ENCODE measurements around the gene DLG4.
"Not testable (repeated sequence)": the region's sequence is repeated elsewhere in the genome, so short reads cannot be mapped to it uniquely, and the experiment has no call there.

The DLG4 gene

GRCh38 chr17:7168841-7169564 is 50.6 kb downstream of the DLG4 start:
- DNase-seq (ENCODE audit: extremely low read depth in 1 of 2, low read depth in 1 of 2): not testable (repeated sequence)

DNA sequence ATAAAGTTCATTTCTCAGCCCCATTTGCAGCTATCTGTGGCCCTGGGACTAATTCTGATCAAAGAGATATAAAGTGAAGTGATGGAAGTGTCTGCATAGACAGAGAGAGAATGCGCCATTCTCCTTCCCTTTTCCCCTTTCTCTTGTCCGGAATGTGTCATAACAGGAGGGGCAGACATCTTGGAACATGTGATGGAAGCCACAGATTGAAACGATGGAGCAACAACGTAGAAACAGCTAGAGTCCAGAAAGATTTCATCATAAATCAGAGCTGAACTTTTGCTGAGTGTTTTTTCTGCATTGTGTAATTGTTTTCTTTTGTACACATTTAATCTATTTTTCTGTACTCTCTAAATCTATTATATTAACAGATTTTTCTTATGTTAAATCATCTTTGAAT is 51.8 kb downstream of the DLG4 start:
- no peak for DNase-seq (ENCODE audit: extremely low read depth in 1 of 2, low read depth in 1 of 2)

DNA sequence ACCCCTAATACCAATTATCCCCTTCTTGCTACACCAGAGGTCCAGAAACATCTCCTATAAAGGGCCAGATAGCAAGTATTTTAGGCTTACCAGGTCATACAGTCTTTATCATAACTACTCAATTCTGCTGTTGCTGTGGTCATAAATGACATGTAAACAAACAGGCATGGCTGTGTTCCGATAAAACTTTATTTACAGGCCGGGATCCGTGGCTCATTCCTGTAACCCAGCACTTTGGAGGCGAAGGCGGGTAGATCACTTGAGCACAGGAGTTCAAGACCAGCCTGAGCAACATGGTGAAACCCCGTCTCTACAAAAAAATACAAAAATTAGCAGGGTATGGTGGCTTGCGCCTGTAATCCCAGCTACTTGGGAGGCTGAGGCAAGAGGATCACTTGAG is 52.8 kb downstream of the DLG4 start:
- no peak for DNase-seq (ENCODE audit: extremely low read depth in 1 of 2, low read depth in 1 of 2)

DNA sequence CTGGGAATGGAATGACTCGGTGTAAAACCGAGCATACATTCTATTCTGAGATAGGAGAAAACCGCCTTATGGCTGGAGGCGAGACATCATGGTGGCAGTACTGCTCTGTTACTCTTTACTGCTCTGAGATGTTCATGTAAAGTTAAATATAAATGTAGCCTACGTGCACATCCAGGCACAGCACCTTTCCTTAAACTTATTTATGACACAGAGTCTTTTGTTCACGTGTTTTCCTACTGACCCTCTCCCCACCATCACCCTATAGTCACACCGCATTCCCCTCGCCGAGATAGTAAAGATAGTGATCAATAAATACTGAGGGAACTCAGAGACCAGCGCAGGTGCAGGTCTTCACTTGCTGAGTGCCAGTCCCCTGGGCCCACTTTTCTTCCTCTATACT is 60.1 kb downstream of the DLG4 start:
- not testable (repeated sequence) for DNase-seq (ENCODE audit: extremely low read depth in 1 of 2, low read depth in 1 of 2)

DNA sequence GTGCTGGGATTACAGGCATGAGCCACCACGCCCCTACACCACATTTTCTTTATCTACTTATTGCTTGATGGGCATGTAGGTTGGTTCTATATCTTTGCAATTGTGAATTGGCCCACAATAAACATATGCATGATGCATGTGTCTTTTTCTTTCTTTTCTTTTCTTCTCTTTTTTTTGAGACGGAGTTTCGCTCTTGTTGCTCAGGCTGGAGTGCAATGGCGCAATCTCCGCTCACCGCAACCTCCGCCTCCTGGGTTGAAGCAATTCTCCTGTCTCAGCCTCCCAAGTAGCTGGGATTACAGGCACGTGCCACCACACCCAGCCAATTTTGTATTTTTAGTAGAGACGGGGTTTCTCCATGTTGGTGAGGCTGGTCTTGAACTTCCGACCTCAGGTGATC is 61.2 kb downstream of the DLG4 start:
- DNase-seq (ENCODE audit: extremely low read depth in 1 of 2, low read depth in 1 of 2): not testable (repeated sequence)

GRCh38 chr17:7156342-7156940 is 63.2 kb downstream of the DLG4 start:
- no peak for DNase-seq (ENCODE audit: extremely low read depth in 1 of 2, low read depth in 1 of 2)

GRCh38 chr17:7147772-7148171 is 71.9 kb downstream of the DLG4 start:
- no peak for DNase-seq (ENCODE audit: extremely low read depth in 1 of 2, low read depth in 1 of 2)

DNA sequence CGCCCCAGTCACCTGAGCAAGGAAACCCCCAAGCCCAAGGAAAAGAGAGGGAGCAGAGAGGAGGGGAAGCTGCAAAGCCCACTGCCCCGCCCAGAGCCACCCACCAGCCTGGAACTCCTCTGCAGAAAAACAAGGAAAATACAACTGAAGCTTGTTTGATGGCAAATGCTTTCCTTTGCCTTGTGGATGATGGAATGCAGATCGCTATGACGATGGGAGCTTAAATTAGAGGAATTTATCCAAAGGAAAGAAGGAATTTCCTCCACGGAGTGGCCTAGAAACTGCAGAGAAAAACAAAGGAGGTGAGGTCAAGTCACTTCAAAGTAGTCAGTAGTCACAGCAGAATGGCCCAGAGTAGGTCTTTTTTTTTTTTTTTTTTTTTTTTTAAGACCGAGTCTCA is 73.5 kb downstream of the DLG4 start:
- no peak for DNase-seq (ENCODE audit: extremely low read depth in 1 of 2, low read depth in 1 of 2)

DNA sequence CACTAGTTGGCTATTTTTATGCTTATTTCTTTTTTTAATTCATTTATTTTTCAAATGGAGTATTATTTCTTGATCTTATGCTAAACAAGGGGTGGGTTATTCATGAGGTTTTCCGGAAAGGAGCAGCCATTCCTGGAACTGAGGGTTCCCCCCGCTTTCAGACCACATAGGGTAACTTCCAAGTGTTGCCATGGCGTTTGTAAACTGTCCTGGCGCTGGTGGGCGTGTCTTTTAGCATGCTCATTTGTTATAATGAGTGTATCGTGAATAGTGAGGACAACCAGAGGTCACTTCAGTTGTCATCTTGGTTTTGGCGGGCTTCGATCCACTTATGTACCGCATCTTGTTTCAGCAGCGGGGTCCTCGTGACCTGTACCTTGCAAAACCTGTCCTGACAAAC is 75.4 kb downstream of the DLG4 start:
- DNase-seq (ENCODE audit: extremely low read depth in 1 of 2, low read depth in 1 of 2): no peak

DNA sequence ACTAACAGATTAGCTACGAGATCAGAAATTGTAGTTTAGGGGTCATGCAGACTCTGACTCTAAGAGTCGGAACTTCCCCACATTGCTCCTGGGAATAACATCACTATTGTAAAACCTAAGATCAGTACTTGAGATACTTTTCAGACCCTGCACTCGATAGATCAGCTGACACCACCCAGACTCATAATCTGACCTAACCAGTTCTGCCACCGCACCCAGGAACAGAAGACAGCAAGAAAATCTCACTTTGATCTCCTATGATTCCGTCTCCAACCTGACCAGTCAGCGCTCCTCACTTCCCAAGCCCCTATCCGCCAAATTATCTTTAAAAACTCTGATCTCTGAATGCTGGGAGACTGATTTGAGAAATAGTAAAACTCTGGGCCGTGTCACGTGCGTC is 77.8 kb downstream of the DLG4 start:
- no peak for DNase-seq (ENCODE audit: extremely low read depth in 1 of 2, low read depth in 1 of 2)

DNA sequence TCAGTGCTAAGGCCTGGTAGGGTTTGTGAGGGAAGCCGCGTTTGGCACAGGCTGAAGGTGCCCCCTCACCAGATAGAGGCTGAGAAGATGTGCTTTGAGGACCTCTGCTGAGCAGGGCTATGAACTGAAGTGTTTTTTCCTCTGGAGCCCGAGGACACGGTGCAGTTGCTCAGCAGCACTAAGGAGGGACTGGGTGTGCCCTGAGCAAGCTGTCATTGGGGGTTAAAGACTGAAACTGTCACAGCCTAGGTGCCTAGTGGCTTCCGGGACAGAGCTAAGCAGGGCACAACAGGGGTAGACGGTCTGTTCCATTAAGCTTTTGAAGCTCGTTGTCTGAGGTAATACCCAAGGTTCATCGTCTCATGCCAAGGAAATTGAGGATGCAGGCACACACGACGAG is 80.2 kb downstream of the DLG4 start:
- no peak for DNase-seq (ENCODE audit: extremely low read depth in 1 of 2, low read depth in 1 of 2)

GRCh38 chr17:7138800-7139381 is 80.7 kb downstream of the DLG4 start:
- no peak for DNase-seq (ENCODE audit: extremely low read depth in 1 of 2, low read depth in 1 of 2)

DNA sequence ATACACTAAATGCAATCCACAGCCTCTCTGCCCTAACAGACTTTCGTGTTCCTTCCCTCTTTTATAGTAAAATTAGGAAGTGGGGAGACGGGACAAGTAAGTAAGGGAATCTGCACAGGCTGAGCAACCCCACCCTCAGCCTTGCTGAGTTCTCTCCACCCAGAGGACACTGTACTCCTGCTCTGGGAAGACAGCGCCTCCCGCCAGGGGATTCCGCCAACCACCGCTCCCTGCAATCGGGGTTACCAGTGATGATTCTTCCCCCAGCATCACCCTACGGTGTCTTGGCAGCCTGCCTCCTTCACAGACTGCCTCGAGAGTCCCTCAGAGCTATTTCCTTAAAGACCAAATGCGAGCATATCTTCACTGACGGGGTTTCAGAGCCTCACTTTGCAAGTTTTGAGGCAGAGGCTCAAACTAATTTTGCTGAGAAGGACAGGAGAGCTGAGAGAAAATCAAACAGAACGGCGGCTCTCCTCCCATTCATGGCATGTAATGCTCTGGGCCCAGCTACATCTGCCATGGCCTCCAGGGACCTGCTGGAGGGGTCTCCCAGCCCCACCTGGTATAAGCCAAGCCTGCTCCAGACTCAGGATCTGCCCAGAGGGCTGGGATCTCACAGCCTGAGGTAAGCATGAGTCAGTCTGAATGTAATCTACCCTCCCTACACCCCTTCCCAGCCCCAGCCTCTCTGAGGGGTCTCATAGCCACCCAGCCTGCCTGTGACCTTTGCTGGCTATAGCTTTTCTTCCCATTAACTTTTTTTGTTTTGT is 82.3 kb downstream of the DLG4 start:
- no peak for DNase-seq (ENCODE audit: extremely low read depth in 1 of 2, low read depth in 1 of 2)
